ENCODE measurements around the gene RTN4R.

The RTN4R gene

GRCh38 chr22:20302438-20303228 is 34.5 kb upstream of the RTN4R start:
- DNase-seq = no peak
- intact Hi-C loops (cut with DNase I; ENCODE audit: low total_unique reads) = no loop called here
- Histone ChIP-seq H3K27me3 (peaks cover 0 to 40% of the 10 kb centered on the region in 2 donors), H3K9me3 (no peaks in the 10 kb centered on the region), H3K4me3 (no peak overlapping the region), H3K4me1 (peaks cover 0 to 20% (median 18%) of the 10 kb centered on the region in 4 donors), H3K27ac (no peak overlapping the region), H3K36me3 (no peaks in the 10 kb centered on the region)
- TF ChIP-seq CTCF (IDR thresholded peaks at IDR 0.05) = no peak

GRCh38 chr22:20299746-20300136 is 31.6 kb upstream of the RTN4R start:
- no peaks in the 10 kb centered on the region for H3K9me3 ChIP-seq
- DNase-seq = no peak
- peak overlapping the region; percentile 54 to 64 for H3K4me3 ChIP-seq
- intact Hi-C loops (cut with DNase I; ENCODE audit: low total_unique reads) = no loop called here
- H3K27me3 ChIP-seq = peaks cover 0 to 26% of the 10 kb centered on the region in 2 donors
- peaks cover 0 to 20% (median 18%) of the 10 kb centered on the region in 4 donors for H3K4me1 ChIP-seq
- TF ChIP-seq CTCF (IDR thresholded peaks at IDR 0.05) = no peak
- H3K36me3 ChIP-seq = no peaks in the 10 kb centered on the region
- no peak overlapping the region for H3K27ac ChIP-seq

- peak; percentile 70 to 88 for DNase-seq
- H3K4me3 ChIP-seq = peak overlapping the region; percentile 54 to 64
- intact Hi-C loops (cut with DNase I; ENCODE audit: low total_unique reads) = no loop called here
- H3K36me3 ChIP-seq = no peaks in the 10 kb centered on the region
- no peaks in the 10 kb centered on the region for H3K9me3 ChIP-seq
- peak overlapping the region in 1 of 2 donors; percentile 56 for H3K27ac ChIP-seq
- peaks cover 0 to 24% of the 10 kb centered on the region in 2 donors for H3K27me3 ChIP-seq
- H3K4me1 ChIP-seq = peaks cover 0 to 20% (median 18%) of the 10 kb centered on the region in 4 donors
- TF ChIP-seq CTCF (IDR thresholded peaks at IDR 0.05) = no peak
Observed at GRCh38 chr22:20298803-20299745, 31.0 kb upstream of the RTN4R start.

- intact Hi-C loops (cut with DNase I; ENCODE audit: low total_unique reads) = no loop called here
- Histone ChIP-seq H3K27me3 (peaks cover 0 to 17% of the 10 kb centered on the region in 2 donors), H3K27ac (peak overlapping the region in 1 of 2 donors; percentile 56), H3K4me1 (peaks cover 0 to 20% (median 18%) of the 10 kb centered on the region in 4 donors), H3K4me3 (peak overlapping the region in 1 of 2 donors; percentile 64), H3K9me3 (no peaks in the 10 kb centered on the region), H3K36me3 (no peaks in the 10 kb centered on the region)
- DNase-seq = no peak
- no peak for TF ChIP-seq CTCF (IDR thresholded peaks at IDR 0.05)
Observed at GRCh38 chr22:20298110-20298802, 30.1 kb upstream of the RTN4R start.

GRCh38 chr22:20297414-20298109 is 29.4 kb upstream of the RTN4R start:
- DNase-seq = no peak
- no peak overlapping the region for H3K4me3 ChIP-seq
- H3K4me1 ChIP-seq = peaks cover 0 to 20% (median 18%) of the 10 kb centered on the region in 4 donors
- intact Hi-C loops (cut with DNase I; ENCODE audit: low total_unique reads) = no loop called here
- no peak for TF ChIP-seq CTCF (IDR thresholded peaks at IDR 0.05)
- H3K36me3 ChIP-seq = no peaks in the 10 kb centered on the region
- H3K9me3 ChIP-seq = no peaks in the 10 kb centered on the region
- peaks cover 0 to 10% of the 10 kb centered on the region in 2 donors for H3K27me3 ChIP-seq
- no peak overlapping the region for H3K27ac ChIP-seq
